ENCODE results near the gene ARHGAP22. TPM values are rescaled to one million over a fixed set of nuclear protein-coding genes. Genes with fewer than 3 reads are reported as not detected.

The ARHGAP22 gene
- total RNA-seq, 2 experiments from 2014 or later: 0.25 TPM; not detected in 1

- Mint-ChIP-seq H3K27me3 (peaks cover 42% of the 10 kb centered on the region), H3K9me3 (peaks cover 2% of the 10 kb centered on the region), H3K4me1 (peaks cover 10% of the 10 kb centered on the region), H3K27ac (no peak overlapping the region), H3K36me3 (ENCODE audit: low read depth) (no peaks in the 10 kb centered on the region), H3K4me3 (no peak overlapping the region)
- POLR2A ChIA-PET: no interaction called here
- DNase-seq: no peak
- CTCF ChIA-PET: no interaction called here
Measured at GRCh38 chr10:48520184-48520506, 84.7 kb downstream of the ARHGAP22 start.

- peaks cover 4% of the 10 kb centered on the region for H3K9me3 Mint-ChIP-seq
- H3K36me3 Mint-ChIP-seq (ENCODE audit: low read depth): no peaks in the 10 kb centered on the region
- peaks cover 39% of the 10 kb centered on the region for H3K27me3 Mint-ChIP-seq
- no peak for DNase-seq
- ChIA-PET CTCF (no interaction called here), POLR2A (no interaction called here)
- no peak overlapping the region for H3K4me3 Mint-ChIP-seq
- H3K27ac Mint-ChIP-seq: no peak overlapping the region
- peaks cover 10% of the 10 kb centered on the region for H3K4me1 Mint-ChIP-seq
Measured at GRCh38 chr10:48519481-48520183, 85.2 kb downstream of the ARHGAP22 start.

DNA sequence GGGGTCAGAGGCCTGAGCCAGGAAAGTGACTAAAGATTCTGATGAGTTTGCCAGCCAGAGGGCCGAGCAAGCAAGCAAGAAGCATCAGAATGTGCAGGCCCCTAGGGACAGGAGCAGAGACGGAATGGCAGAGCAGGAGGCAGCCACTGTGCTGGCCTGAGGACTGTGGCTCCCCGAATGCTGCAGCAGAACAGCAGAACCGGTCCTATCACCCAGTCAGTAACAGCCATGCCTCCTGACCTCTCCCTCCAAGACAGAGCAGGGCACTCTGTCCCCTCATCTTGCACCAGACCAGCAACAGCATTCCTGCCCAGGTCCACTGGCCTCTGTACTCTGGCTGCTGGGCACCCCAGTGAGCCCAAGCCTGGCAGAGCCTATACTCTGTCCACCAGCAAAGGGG lies 85.9 kb downstream of the ARHGAP22 start:
- Mint-ChIP-seq H3K27ac (no peak overlapping the region), H3K4me1 (peaks cover 10% of the 10 kb centered on the region), H3K27me3 (peaks cover 36% of the 10 kb centered on the region), H3K36me3 (ENCODE audit: low read depth) (no peaks in the 10 kb centered on the region), H3K9me3 (peaks cover 5% of the 10 kb centered on the region), H3K4me3 (no peak overlapping the region)
- ChIA-PET POLR2A (no interaction called here), CTCF (no interaction called here)
- no peak for DNase-seq

GRCh38 chr10:48517911-48518811 lies 86.7 kb downstream of the ARHGAP22 start:
- POLR2A ChIA-PET: no interaction called here
- H3K27me3 Mint-ChIP-seq: peaks cover 41% of the 10 kb centered on the region
- H3K27ac Mint-ChIP-seq: no peak overlapping the region
- no peak for DNase-seq
- no peaks in the 10 kb centered on the region for H3K36me3 Mint-ChIP-seq (ENCODE audit: low read depth)
- H3K4me3 Mint-ChIP-seq: no peak overlapping the region
- H3K9me3 Mint-ChIP-seq: peaks cover 6% of the 10 kb centered on the region
- CTCF ChIA-PET: no interaction called here
- H3K4me1 Mint-ChIP-seq: peaks cover 10% of the 10 kb centered on the region

- Mint-ChIP-seq H3K4me3 (no peak overlapping the region), H3K36me3 (ENCODE audit: low read depth) (no peaks in the 10 kb centered on the region), H3K27ac (no peak overlapping the region), H3K4me1 (peaks cover 10% of the 10 kb centered on the region), H3K9me3 (peaks cover 6% of the 10 kb centered on the region), H3K27me3 (peaks cover 37% of the 10 kb centered on the region)
- ChIA-PET CTCF (no interaction called here), POLR2A (no interaction called here)
- DNase-seq: no peak
Measured at GRCh38 chr10:48517482-48517881, 87.4 kb downstream of the ARHGAP22 start.

GRCh38 chr10:48516911-48517310 lies 88.0 kb downstream of the ARHGAP22 start:
- Mint-ChIP-seq H3K36me3 (ENCODE audit: low read depth) (no peaks in the 10 kb centered on the region), H3K4me1 (peaks cover 10% of the 10 kb centered on the region), H3K9me3 (peaks cover 6% of the 10 kb centered on the region), H3K27me3 (peaks cover 34% of the 10 kb centered on the region), H3K27ac (no peak overlapping the region), H3K4me3 (no peak overlapping the region)
- DNase-seq: no peak
- CTCF ChIA-PET: no interaction called here
- POLR2A ChIA-PET: no interaction called here

DNA sequence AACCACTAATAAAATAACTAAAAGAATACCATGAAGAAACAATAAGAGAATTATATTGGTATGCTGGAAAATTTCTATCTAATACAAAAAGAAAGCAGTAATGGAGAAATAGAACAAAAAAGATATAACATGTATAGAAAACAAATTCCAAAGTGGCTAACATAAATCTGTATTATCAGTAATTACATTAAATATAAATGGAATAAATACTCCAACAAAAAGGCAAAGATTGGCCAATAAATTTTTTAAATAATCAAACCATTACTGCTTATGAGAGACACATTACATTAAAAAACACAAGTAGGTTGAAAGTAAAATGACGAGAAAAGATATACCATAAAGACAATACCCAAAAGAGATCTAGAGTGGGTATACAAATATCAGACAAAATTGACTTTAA lies 90.0 kb downstream of the ARHGAP22 start:
- Mint-ChIP-seq H3K36me3 (ENCODE audit: low read depth) (no peaks in the 10 kb centered on the region), H3K9me3 (peaks cover 6% of the 10 kb centered on the region), H3K27ac (no peak overlapping the region), H3K27me3 (peaks cover 18% of the 10 kb centered on the region), H3K4me1 (peaks cover 10% of the 10 kb centered on the region), H3K4me3 (no peak overlapping the region)
- POLR2A ChIA-PET: no interaction called here
- CTCF ChIA-PET: no interaction called here
- no peak for DNase-seq

GRCh38 chr10:48514255-48514654 lies 90.6 kb downstream of the ARHGAP22 start:
- Mint-ChIP-seq H3K27me3 (peaks cover 16% of the 10 kb centered on the region), H3K9me3 (peaks cover 6% of the 10 kb centered on the region), H3K4me3 (no peak overlapping the region), H3K4me1 (peaks cover 6% of the 10 kb centered on the region), H3K27ac (no peak overlapping the region), H3K36me3 (ENCODE audit: low read depth) (no peaks in the 10 kb centered on the region)
- DNase-seq: no peak
- CTCF ChIA-PET: no interaction called here
- POLR2A ChIA-PET: no interaction called here

DNA sequence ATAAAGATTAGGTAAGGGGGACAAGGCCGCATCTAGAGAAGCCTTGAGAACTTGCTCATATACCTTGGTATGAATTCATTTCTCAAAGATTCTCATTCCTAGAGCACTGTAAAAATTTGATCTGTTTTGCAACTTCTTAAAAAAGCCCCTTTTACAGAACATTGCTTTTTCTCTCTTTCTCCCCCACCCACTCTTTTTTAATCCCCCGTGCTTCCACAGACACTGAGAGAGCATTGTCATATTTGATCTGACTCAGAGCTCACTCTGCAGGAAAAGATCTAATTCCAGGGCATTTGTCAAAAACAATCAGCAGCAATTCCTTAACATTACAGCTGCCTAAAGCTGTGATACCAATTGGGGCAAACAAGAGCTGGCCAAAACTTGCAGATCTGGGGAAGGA lies 92.0 kb downstream of the ARHGAP22 start:
- Mint-ChIP-seq H3K27me3 (peaks cover 16% of the 10 kb centered on the region), H3K27ac (no peak overlapping the region), H3K36me3 (ENCODE audit: low read depth) (no peaks in the 10 kb centered on the region), H3K9me3 (peaks cover 6% of the 10 kb centered on the region), H3K4me1 (no peaks in the 10 kb centered on the region), H3K4me3 (no peak overlapping the region)
- POLR2A ChIA-PET: no interaction called here
- DNase-seq: no peak
- CTCF ChIA-PET: no interaction called here

GRCh38 chr10:48511875-48512231 lies 93.0 kb downstream of the ARHGAP22 start:
- Mint-ChIP-seq H3K36me3 (ENCODE audit: low read depth) (no peaks in the 10 kb centered on the region), H3K9me3 (peaks cover 6% of the 10 kb centered on the region), H3K27ac (no peak overlapping the region), H3K27me3 (peaks cover 16% of the 10 kb centered on the region), H3K4me3 (no peak overlapping the region), H3K4me1 (no peaks in the 10 kb centered on the region)
- no peak for DNase-seq
- ChIA-PET CTCF (no interaction called here), POLR2A (no interaction called here)

- Mint-ChIP-seq H3K9me3 (peaks cover 6% of the 10 kb centered on the region), H3K27ac (no peak overlapping the region), H3K27me3 (peaks cover 16% of the 10 kb centered on the region), H3K36me3 (ENCODE audit: low read depth) (no peaks in the 10 kb centered on the region), H3K4me1 (no peaks in the 10 kb centered on the region), H3K4me3 (no peak overlapping the region)
- CTCF ChIA-PET: no interaction called here
- DNase-seq: no peak
- POLR2A ChIA-PET: no interaction called here
Measured at GRCh38 chr10:48511066-48511874, 93.6 kb downstream of the ARHGAP22 start.

DNA sequence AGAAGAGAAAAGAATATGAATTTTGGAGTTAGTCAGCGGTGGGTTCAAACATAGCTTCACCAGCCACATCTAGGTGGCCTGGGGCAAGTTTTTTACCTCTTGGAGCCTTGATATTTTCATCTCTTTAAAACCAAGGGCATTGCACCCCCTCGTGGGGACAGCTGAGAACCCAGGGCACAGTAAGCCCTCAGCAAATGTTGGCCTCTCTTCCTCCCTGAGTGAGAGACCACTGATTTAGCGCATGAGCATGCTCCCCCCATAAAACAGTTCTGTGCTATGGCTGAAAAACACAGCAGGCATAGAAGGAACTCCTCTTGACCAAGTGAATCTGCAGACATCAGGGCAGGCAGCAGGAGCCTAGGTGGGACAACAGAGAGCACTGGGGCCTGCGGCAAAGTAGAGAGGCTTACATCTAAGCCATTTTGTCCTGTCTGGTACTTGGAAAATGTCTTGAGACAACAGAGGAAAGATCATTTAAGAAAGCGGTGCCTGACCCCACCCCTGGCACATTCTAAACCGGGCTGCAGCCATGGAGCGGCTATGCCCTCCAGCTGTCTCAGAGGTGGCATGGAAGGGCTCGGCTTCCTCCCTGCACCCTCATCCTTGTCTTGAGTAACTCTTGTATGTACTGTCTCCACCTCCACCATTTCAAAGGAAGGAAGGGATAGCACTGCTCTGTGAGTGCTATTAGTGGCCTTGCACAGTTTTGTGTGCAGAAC lies 94.7 kb downstream of the ARHGAP22 start:
- peaks cover 4% of the 10 kb centered on the region for H3K9me3 Mint-ChIP-seq
- H3K36me3 Mint-ChIP-seq (ENCODE audit: low read depth): no peaks in the 10 kb centered on the region
- H3K27ac Mint-ChIP-seq: no peak overlapping the region
- no peak overlapping the region for H3K4me3 Mint-ChIP-seq
- peaks cover 13% of the 10 kb centered on the region for H3K27me3 Mint-ChIP-seq
- DNase-seq: peak; percentile 17
- ChIA-PET CTCF (interaction anchor here (0.6 to 1.1 kb wide), 2 partner anchors 147 to 148 kb away, joined by 5 read pairs; no protein-coding TSS in a partner anchor), POLR2A (no interaction called here)
- H3K4me1 Mint-ChIP-seq: no peaks in the 10 kb centered on the region

Data from activated CD4-positive, alpha-beta memory T cell treated with anti-CD3 and anti-CD28 coated beads, Interleukin-2, amount 10 ng/mL, durations not matched to agents 7 days and 5 days (primary cell).